HepG2 (cell line): Measurements from ENCODE around the gene USP24. TPM values are rescaled to one million over a fixed set of nuclear protein-coding genes. Genes with fewer than 3 reads are reported as not detected.

ENCODE experiments used
- ARID2 ChIP-seq: sonication (generic); formaldehyde crosslinking; IDR thresholded peaks from 2 replicates; pipeline ENCODE4 v1.8.1; 2022; ENCODE audit warnings: mild to moderate bottlenecking, missing genetic modification reagents, borderline replicate concordance
- CEBPB ChIP-seq: IDR thresholded peaks from 2 replicates; pipeline ENCODE4 v1.6.1; 2011; ENCODE audit warnings: low read depth, low read length, improper control_type of control experiment, borderline replicate concordance
- HMG20A ChIP-seq: IDR thresholded peaks from 2 replicates; pipeline ENCODE4 v1.6.1; 2016; ENCODE audit warnings: borderline replicate concordance
- NFYB ChIP-seq: sonication (generic); formaldehyde crosslinking; IDR thresholded peaks from 2 replicates; pipeline ENCODE4 v1.4.0; 2020; ENCODE audit warnings: missing genetic modification reagents
- POLR2AphosphoS5 ChIP-seq: IDR thresholded peaks from 2 replicates; pipeline ENCODE4 v1.6.1; 2012; ENCODE audit warnings: low read depth, low read length
- SATB2 ChIP-seq: sonication (generic); formaldehyde crosslinking; IDR thresholded peaks from 2 replicates; pipeline ENCODE4 v1.5.0; 2020; ENCODE audit warnings: missing genetic modification reagents
- SRY ChIP-seq: sonication (generic); formaldehyde crosslinking; IDR thresholded peaks from 2 replicates; pipeline ENCODE4 v1.8.0; 2022; ENCODE audit warnings: mild to moderate bottlenecking, missing genetic modification reagents
- TOPORS ChIP-seq: sonication (generic); formaldehyde crosslinking; IDR thresholded peaks from 2 replicates; pipeline ENCODE4 v1.8.0; 2023; ENCODE audit warnings: mild to moderate bottlenecking, missing genetic modification reagents
- U2AF1 ChIP-seq: fragments of 200-400 bp; formaldehyde crosslinking; optimal IDR thresholded peaks from 2 replicates; pipeline ENCODE3; 2017; ENCODE audit warnings: mild to moderate bottlenecking, low read depth, low read length
- ZFX ChIP-seq: sonication (generic); formaldehyde crosslinking; IDR thresholded peaks from 2 replicates; pipeline ENCODE4 v1.4.0; 2020; ENCODE audit warnings: mild to moderate bottlenecking, low read depth, missing genetic modification reagents, moderate library complexity
- ZKSCAN1 ChIP-seq: fragments of 150-350 bp; IDR thresholded peaks from 2 replicates; pipeline ENCODE4 v1.6.1; 2014; ENCODE audit warnings: low read length
- ZMYM4 ChIP-seq: sonication (generic); formaldehyde crosslinking; IDR thresholded peaks from 2 replicates; pipeline ENCODE4 v1.8.1; 2023; ENCODE audit warnings: mild to moderate bottlenecking, missing genetic modification reagents
- ZNF251 ChIP-seq: sonication (generic); formaldehyde crosslinking; IDR thresholded peaks from 2 replicates; pipeline ENCODE4 v1.9.0; 2021; ENCODE audit warnings: mild to moderate bottlenecking, missing genetic modification reagents
- ZNF292 ChIP-seq: sonication (generic); formaldehyde crosslinking; IDR thresholded peaks from 2 replicates; pipeline ENCODE4 v1.8.1; 2022; ENCODE audit warnings: mild to moderate bottlenecking, low read depth, missing genetic modification reagents, borderline replicate concordance
- ZNF446 ChIP-seq: sonication (generic); formaldehyde crosslinking; IDR thresholded peaks from 2 replicates; pipeline ENCODE4 v1.5.0; 2020; ENCODE audit warnings: mild to moderate bottlenecking, missing genetic modification reagents
- ZNF543 ChIP-seq: sonication (generic); formaldehyde crosslinking; IDR thresholded peaks from 2 replicates; pipeline ENCODE4 v1.4.0; 2020; ENCODE audit warnings: mild to moderate bottlenecking, missing genetic modification reagents
- ZNF749 ChIP-seq: sonication (generic); formaldehyde crosslinking; IDR thresholded peaks from 2 replicates; pipeline ENCODE4 v1.8.0; 2022; ENCODE audit warnings: mild to moderate bottlenecking, missing genetic modification reagents, moderate library complexity, borderline replicate concordance
- ZNF772 ChIP-seq: sonication (generic); formaldehyde crosslinking; IDR thresholded peaks from 2 replicates; pipeline ENCODE4 v1.5.0; 2020; ENCODE audit warnings: mild to moderate bottlenecking, missing genetic modification reagents
- polyA plus RNA-seq, 8 experiments: library from polyadenylated mRNA; depleted of rRNA in 3 of 8; stranded (reverse) in 7 of 8; unstranded in 1 of 8; fragments of >200 nt; fragmentation: Illumina TruSeq in 4 of 8; extraction: Trizol in 4 of 8; gene quantifications; 2 replicates each; pipeline versions ENCODE4 v1.2.1 to v1.2.3, GENCODE V29; 2011 to 2016; ENCODE audit warnings: low read depth in 4 of 8, missing spikeins in 1 of 8, mixed read lengths in 1 of 8; ENCODE audit not compliant: insufficient read depth in 1 of 8
- total RNA-seq, 5 experiments: library from RNA; depleted of rRNA; stranded (reverse); fragments of >200 nt; fragmentation: Illumina TruSeq; extraction: Trizol; gene quantifications; 2 replicates each; pipeline ENCODE4 v1.2.3, GENCODE V29; 2016; ENCODE audit warnings: low read depth in 1 of 5
- TF ChIP-seq, protein P1 (sequence below): IDR thresholded peaks from 2 replicates; pipeline ENCODE4 v1.6.1; 2016; ENCODE audit warnings: low read depth, missing genetic modification reagents, missing compliant biosample characterization
- TF ChIP-seq, protein P2 (sequence below): sonication (generic); formaldehyde crosslinking; IDR thresholded peaks from 2 replicates; pipeline ENCODE4 v1.5.1; 2020; ENCODE audit warnings: missing genetic modification reagents, mild to moderate bottlenecking, borderline replicate concordance
- TF ChIP-seq, protein P3 (sequence below): sonication (generic); formaldehyde crosslinking; conservative IDR thresholded peaks from 2 replicates; pipeline ENCODE4 v1.8.0; 2022; ENCODE audit warnings: mild to moderate bottlenecking, moderate library complexity, missing genetic modification reagents

Gene USP24
- total and polyA plus RNA-seq, 2 of the 13 experiments (the other 11 are each of a cell fraction or from before 2014, with no cell fraction given): 18.8 to 47.6 TPM

DNA sequence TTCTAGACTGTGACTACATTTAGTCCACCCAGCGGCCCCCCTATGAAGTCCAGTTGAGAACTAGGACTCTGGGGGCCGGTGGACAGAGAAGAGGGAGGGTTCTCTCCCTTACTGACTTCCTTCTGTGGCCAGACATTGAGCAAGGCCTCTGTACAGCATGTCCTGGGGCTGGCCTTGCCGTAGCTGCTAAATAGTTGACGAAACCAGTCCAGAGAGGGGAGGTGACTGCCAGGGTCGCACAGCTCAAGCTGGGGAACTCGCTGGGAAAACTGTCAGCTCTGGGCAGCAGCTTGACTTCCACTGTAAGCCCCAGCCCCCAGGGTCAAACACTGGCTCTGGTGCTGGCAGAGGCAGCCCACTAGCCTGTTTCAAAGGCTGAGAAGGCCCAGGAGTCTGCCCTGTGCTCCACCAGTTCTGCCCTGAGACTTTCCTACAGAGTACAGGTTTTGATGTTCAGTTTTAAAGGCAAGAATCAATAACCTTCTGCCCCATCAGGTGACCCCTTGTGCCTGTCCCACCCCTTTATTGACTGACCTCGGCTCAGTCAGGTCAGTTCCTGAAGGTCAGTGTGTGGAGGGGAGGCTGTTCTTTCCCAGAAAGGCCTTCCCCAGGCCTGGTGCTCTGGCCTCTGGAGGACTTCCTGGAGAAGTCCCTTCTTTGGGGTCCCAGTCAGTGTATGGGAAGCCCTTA, 161.8 kb downstream of the USP24 start (continued):
- TF ChIP-seq ZNF251 (CRISPR knock-in tag) (no peak), ZMYM4 (CRISPR knock-in tag) (peak; percentile 57; the same call in 1 of the 2 replicates), SRY (CRISPR knock-in tag) (no peak), ZNF749 (CRISPR knock-in tag) (no peak), ZNF772 (CRISPR knock-in tag) (0 out of 2 replicates have a peak, but pooled peaks have one; percentile 25), ZNF446 (CRISPR knock-in tag) (no peak), ZFX (CRISPR knock-in tag) (peak; percentile 54; the same call in 1 of the 2 replicates), U2AF1 (no peak), ARID2 (CRISPR knock-in tag) (no peak), ZNF292 (CRISPR knock-in tag) (peak; percentile 23; the same call in 1 of the 2 replicates), POLR2AphosphoS5 (no peak), TOPORS (CRISPR knock-in tag) (no peak), NFYB (CRISPR knock-in tag) (no peak), HMG20A (CRISPR knock-in tag) (peak; percentile 29; the same call in 1 of the 2 replicates), CEBPB (no peak), SATB2 (no peak), ZNF543 (CRISPR knock-in tag) (no peak), ZKSCAN1 (no peak)
- TF ChIP-seq, protein P1, sequence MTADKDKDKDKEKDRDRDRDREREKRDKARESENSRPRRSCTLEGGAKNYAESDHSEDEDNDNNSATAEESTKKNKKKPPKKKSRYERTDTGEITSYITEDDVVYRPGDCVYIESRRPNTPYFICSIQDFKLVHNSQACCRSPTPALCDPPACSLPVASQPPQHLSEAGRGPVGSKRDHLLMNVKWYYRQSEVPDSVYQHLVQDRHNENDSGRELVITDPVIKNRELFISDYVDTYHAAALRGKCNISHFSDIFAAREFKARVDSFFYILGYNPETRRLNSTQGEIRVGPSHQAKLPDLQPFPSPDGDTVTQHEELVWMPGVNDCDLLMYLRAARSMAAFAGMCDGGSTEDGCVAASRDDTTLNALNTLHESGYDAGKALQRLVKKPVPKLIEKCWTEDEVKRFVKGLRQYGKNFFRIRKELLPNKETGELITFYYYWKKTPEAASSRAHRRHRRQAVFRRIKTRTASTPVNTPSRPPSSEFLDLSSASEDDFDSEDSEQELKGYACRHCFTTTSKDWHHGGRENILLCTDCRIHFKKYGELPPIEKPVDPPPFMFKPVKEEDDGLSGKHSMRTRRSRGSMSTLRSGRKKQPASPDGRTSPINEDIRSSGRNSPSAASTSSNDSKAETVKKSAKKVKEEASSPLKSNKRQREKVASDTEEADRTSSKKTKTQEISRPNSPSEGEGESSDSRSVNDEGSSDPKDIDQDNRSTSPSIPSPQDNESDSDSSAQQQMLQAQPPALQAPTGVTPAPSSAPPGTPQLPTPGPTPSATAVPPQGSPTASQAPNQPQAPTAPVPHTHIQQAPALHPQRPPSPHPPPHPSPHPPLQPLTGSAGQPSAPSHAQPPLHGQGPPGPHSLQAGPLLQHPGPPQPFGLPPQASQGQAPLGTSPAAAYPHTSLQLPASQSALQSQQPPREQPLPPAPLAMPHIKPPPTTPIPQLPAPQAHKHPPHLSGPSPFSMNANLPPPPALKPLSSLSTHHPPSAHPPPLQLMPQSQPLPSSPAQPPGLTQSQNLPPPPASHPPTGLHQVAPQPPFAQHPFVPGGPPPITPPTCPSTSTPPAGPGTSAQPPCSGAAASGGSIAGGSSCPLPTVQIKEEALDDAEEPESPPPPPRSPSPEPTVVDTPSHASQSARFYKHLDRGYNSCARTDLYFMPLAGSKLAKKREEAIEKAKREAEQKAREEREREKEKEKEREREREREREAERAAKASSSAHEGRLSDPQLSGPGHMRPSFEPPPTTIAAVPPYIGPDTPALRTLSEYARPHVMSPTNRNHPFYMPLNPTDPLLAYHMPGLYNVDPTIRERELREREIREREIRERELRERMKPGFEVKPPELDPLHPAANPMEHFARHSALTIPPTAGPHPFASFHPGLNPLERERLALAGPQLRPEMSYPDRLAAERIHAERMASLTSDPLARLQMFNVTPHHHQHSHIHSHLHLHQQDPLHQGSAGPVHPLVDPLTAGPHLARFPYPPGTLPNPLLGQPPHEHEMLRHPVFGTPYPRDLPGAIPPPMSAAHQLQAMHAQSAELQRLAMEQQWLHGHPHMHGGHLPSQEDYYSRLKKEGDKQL: no peak
- TF ChIP-seq, protein P2, sequence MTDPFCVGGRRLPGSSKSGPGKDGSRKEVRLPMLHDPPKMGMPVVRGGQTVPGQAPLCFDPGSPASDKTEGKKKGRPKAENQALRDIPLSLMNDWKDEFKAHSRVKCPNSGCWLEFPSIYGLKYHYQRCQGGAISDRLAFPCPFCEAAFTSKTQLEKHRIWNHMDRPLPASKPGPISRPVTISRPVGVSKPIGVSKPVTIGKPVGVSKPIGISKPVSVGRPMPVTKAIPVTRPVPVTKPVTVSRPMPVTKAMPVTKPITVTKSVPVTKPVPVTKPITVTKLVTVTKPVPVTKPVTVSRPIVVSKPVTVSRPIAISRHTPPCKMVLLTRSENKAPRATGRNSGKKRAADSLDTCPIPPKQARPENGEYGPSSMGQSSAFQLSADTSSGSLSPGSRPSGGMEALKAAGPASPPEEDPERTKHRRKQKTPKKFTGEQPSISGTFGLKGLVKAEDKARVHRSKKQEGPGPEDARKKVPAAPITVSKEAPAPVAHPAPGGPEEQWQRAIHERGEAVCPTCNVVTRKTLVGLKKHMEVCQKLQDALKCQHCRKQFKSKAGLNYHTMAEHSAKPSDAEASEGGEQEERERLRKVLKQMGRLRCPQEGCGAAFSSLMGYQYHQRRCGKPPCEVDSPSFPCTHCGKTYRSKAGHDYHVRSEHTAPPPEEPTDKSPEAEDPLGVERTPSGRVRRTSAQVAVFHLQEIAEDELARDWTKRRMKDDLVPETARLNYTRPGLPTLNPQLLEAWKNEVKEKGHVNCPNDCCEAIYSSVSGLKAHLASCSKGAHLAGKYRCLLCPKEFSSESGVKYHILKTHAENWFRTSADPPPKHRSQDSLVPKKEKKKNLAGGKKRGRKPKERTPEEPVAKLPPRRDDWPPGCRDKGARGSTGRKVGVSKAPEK: no peak
- TF ChIP-seq, protein P3, sequence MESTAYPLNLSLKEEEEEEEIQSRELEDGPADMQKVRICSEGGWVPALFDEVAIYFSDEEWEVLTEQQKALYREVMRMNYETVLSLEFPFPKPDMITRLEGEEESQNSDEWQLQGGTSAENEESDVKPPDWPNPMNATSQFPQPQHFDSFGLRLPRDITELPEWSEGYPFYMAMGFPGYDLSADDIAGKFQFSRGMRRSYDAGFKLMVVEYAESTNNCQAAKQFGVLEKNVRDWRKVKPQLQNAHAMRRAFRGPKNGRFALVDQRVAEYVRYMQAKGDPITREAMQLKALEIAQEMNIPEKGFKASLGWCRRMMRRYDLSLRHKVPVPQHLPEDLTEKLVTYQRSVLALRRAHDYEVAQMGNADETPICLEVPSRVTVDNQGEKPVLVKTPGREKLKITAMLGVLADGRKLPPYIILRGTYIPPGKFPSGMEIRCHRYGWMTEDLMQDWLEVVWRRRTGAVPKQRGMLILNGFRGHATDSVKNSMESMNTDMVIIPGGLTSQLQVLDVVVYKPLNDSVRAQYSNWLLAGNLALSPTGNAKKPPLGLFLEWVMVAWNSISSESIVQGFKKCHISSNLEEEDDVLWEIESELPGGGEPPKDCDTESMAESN (CRISPR knock-in tag): no peak; the same call in 1 of the 2 replicates
